ENCODE results near the gene NBEAL1.
"Not testable (repeated sequence)": the region's sequence is repeated elsewhere in the genome, so short reads cannot be mapped to it uniquely, and the experiment has no call there.

Gene NBEAL1

DNA sequence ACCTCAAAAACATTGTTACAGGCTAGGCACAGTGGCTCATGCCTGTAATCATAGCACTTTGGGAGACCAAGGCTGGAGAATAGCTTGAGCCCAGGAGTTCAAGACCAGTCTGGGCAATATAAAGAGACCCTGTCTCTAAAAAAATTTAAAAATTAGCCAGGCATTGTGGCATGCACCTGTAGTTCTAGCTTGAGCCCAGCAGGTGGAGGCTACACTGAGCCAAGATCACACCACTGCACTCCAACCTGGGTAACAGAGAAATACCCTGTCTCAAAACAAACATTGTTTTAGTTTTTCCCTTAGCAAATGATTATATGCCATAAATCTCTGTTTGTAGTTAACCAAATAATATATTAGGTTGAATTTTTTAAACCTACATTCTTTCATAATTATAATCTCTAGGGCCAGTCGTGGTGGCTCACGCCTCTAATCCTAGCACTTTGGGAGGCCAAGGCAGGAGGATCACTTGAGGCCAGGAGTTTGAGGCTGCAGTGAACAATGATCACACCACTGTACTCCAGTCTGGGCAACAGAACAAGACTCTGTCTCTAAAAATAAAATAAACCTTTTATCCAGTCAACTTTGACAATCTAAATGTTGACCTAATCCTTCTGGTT lies 210.9 kb downstream of the NBEAL1 start:
- no peak for DNase-seq (ENCODE audit: low read depth in 2 of 2)

DNA sequence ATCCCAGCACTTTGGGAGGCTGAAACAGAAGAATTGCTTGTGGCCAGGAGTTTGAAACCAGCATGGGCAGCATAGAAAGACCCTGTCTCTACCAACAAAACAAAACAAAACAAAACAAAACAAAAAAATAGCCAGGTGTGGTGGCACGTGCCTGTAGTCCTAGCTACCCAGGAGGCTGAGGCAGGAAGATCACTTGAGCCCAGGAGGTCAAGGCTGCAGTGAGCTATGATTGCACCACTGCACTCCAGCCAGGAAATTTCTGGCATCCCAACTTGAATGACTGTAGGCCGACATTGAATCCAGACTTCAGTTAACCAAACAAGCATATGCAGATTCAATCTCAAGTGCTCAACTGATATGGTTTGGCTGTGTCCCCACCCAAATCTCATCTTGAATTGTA lies 215.0 kb downstream of the NBEAL1 start:
- not testable (repeated sequence) for DNase-seq (ENCODE audit: low read depth in 2 of 2)

DNA sequence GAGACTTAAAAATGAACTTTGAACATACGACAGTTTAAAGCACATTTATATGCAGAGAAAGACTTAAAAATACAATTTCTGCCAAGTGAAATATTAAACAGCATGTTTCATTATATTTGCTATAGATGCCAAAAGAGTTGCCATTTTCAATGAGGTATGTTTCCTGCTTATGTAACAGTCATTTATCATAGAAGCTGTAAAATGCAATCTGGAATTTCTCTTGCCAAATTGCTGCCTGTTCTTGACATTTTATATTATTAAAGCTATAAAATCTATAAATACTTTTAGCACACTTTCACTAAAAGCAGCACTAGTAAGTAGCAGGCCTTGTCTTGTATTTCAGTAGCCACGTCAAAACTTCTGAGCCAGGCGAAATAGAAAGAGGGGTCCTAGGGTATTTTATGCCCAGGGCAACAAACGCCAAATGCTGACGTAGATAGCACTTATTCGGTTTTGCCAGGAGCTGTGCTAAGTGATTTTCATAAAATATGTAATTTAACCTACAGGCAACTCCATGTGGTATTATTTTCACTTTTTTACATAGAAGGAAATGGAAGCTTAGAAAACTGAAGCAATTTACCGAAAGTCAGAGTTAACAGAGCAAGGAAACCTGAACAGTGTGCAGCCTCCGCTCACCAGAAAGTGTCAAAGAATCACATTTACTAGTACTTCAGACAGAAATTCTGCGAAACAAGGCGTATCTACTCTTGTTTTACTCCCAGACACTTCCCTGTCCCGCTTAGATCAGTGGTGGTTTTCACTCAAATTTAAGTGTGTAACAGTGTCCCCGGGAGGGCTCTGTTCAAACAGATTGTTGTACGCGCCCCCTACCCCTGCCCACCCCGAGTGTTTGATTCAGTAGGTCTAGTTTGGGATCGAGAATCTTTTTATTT lies 222.9 kb downstream of the NBEAL1 start:
- DNase-seq (ENCODE audit: low read depth in 2 of 2), result no peak

DNA sequence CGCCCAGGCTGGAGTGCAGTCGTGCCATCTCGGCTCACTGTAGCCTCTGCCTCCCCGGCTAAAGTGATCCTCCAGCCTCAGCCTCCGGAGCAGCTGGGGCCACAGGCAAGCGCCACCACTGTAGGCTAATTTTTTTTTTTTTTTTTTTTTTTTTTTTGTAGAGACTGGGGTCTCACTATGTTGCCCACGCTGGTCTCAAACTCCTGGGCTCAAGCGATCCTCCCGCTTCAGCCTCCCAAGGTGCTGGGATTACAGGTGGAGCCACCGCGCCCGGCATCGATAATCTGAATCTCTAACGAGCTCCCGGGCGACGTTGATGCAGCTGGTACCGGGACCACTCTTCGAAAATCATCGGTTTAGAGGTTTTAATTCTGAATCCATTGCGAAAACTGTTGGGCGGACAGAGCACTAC lies 223.6 kb downstream of the NBEAL1 start:
- DNase-seq (ENCODE audit: low read depth in 2 of 2), result no peak

DNA sequence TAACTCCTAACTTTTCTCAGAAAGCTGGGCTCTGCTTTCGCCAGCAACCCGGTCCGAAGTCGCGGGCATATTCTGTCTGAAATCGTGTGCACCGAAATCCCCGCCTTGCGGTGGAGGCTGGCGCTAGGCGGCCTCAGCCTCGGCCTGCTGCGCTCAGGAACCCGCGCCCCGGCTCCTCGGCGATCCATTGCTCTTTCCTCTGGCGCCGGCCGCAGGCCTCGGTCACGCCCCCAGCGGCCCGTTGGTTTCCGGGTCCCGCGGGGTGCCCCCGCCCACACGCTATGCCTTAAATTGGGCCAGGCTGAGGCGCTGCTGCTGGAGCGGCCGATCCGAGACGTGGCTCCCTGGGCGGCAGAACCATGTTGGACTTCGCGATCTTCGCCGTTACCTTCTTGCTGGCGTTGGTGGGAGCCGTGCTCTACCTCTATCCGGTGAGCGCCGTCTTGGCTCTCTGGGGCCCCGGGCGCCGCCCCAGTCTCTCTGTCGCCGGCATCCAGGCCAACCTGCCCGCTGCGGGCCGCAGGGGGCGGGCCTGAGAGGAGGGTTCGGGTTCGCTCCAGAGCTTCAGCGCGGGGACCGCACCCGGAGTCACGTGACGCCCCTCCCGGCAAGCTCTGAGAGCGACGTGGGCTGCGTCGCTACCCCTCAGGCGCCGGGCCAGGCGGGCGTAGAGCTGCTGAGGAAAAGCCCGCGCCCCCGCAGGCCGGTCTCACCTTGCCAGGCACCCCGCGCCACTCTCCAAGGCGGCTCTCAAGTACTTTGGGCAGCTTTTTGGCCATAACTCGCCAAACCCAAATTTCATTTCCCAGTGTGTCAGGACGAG lies 224.2 kb downstream of the NBEAL1 start, which contains the start of gene CYP20A1:
CYP20A1 (plus strand) TSS at position 315 of the 823 bp plus-strand sequence; CDS start at position 360, 45 bp downstream.
- peak; percentile 91 to 95 for DNase-seq (ENCODE audit: low read depth in 2 of 2)

DNA sequence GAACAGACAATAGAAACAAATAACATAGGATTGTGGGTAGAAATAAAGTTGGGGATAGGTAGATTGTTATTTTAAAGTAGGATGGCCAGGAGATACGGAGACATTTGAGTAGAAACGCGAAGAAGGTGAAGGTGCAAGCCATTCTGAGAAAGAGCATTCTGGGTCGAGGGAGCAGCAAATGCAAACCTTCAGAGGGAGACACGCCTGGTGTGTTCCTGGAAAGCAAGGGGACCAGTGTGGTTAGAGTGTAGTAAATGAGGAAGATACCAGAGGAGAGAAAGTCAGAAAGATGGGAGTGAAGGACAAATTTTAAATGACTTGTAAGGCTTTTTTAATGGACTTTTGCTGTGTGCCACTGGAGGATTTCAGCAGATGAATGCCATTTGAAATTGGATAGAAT lies 225.8 kb downstream of the NBEAL1 start:
- no peak for DNase-seq (ENCODE audit: low read depth in 2 of 2)

DNA sequence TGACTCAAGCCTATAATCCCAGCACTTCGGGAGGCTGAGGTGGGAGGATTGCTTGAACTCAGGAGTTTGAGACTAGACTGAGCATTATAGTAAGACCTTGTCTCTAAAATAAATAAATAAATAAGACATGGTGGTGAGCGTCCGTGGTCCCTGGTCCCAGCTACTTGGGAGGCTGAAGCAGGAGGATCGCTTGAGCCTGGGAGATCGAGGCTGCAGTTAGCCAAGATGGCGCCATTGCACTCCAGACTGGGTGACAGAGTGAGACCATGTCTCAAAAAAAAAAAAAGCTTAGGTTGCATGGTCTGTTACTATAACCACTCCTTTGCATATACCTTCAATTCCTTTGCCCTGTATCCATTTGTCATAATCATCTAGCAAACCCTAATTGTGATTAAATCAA lies 227.8 kb downstream of the NBEAL1 start:
- no peak for DNase-seq (ENCODE audit: low read depth in 2 of 2)

DNA sequence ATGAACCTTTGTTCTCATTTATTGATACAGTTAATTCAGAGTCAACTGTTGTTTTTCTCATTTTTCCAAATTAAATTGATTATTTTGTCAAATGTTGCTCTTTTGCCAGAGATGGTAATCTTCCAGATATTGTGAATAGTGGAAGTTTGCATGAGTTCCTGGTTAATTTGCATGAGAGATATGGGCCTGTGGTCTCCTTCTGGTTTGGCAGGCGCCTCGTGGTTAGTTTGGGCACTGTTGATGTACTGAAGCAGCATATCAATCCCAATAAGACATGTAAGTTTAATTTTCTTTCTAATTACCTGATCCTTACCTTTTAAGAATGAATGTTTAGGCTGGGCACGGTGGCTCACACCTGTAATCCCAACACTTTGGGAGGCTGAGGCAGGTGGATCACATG lies 232.0 kb downstream of the NBEAL1 start:
- no peak for DNase-seq (ENCODE audit: low read depth in 2 of 2)

DNA sequence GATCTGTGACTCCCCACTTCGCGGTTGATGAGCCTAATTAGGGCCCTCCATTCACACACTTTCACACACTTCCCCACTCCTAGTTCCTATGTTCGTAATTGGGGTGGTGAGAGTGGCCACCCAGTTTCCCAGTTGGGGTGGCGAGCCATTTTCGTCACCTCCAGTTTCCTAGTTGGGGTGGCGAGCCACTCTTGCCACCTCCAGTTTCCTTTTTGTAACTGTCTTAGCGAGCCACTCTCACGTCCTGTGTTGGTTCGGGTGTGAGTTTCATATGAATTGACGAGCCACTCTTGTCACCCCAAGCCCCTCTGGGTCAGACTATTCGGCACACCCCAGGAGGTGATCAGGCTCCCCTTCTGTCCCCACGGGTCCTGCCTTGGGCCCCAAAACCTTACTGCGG lies 238.1 kb downstream of the NBEAL1 start:
- no peak for DNase-seq (ENCODE audit: low read depth in 2 of 2)

DNA sequence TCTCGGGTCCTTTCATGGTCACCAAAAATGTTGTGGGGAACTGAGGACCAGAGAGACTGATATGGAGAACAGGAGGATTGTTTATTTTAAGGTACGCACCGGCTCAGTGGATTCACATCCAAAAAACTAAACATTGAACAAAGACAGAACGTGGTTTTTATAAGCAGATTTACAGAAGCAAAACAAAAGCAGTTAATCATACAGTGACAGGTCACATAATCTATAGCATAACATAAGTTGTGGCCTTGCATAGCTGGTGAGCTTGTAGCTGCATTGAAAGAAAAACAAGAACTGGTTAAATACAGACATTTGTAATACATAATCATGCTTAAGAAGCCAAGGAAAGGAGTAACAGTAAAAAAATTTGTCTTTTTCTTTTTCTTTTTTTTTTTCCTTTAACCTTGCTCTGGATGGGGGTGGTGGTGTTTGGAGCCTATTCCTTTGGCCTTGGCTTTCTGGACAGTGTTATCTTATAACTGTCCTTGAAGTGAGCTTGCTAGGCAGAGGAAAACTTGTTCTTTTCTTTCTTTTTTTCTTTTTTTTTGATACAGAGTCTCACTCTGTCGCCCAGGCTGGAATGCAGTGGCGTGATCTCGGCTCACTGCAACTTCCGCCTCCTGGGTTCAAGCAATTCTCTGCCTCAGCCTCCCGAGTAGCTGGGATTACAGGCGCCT lies 238.9 kb downstream of the NBEAL1 start:
- not testable (repeated sequence) for DNase-seq (ENCODE audit: low read depth in 2 of 2)

DNA sequence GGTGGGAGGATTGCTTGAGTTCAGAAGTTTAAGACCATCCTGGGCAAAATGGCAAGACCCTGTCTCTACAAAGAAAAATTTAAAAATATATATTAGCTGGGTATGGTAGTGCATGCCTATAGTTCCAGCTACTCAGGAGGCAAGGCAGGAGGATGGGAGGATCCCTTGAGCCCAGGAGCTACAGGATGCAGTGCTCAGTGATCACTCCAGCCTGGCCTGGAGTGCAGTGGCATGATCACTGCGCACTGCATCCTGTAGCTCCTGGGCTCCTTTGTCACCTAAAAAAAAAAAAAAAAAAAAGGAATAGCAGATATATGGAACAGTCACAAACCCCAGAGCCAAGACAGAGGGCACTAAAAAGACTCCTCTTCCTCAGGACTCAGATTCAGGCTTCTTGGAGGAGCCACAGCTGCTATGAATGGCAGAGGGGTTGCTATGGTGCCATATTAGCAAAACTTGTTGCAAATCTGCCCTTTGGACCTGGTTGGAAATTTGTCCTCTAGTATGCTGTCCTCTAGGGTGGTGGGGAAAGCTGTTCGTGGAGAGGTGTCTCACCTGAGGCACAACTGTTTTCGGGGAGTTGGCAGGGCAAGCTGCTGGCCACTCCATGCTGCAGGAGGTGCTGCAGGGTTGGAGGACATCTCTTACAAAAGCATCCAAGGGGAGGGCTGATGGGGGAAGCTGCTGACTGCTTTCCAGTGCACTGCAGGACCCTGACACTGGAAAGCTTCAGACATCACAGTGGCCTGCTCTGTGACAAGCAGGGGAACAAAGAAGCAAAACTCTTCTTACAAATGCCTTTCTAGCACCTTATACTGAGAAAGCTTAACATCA lies 246.9 kb downstream of the NBEAL1 start:
- no peak for DNase-seq (ENCODE audit: low read depth in 2 of 2)

All from stimulated activated CD4-positive, alpha-beta T cell treated with anti-CD3 and anti-CD28 coated beads, Interleukin-1b, Interleukin-23, amount 100 ng/mL, for 1 hour (primary cell).